GM12878 (cell line): Measurements from ENCODE around the gene PDIK1L. TPM values are rescaled to one million over a fixed set of nuclear protein-coding genes. Genes with fewer than 3 reads are reported as not detected.

ENCODE experiments used
- ATAC-seq: fragments of 200-7000 bp; cut with Tn5 transposase; 3 replicates; pipeline ENCODE4 v1.9.1; 2020; ENCODE audit warnings: mild to moderate bottlenecking, moderate library complexity
- BruUV-seq: library from RNA; stranded (reverse); fragments of 400-500 nt; replicated peaks from 2 replicates; lab custom pipeline; 2021; lab: Mats Ljungman, UMichigan
- CTCF ChIA-PET: fragments of 300-600 bp; sonication (Branson Sonifier 250); formaldehyde crosslinking; extraction: SDS; loops from one replicate; lab custom pipeline; 2021; ENCODE audit warnings: inconsistent platforms; lab: Yijun Ruan, JAX
- POLR2A ChIA-PET: fragments of 350-600 bp; formaldehyde crosslinking; extraction: SDS; loops from one replicate; lab custom pipeline; 2021; ENCODE audit warnings: inconsistent platforms; lab: Charles Lee
- RAD21 ChIA-PET: fragments of 300-600 bp; sonication (Branson Sonifier 250); formaldehyde crosslinking; loops from one replicate; lab custom pipeline; 2023; ENCODE audit warnings: antibody characterized with exemption; ENCODE audit not compliant: unreplicated experiment; lab: Charles Lee
- SMC1A ChIA-PET: fragments of 300-600 bp; sonication (Branson Sonifier 250); formaldehyde crosslinking; loops from one replicate; lab custom pipeline; 2023; ENCODE audit not compliant: unreplicated experiment, uncharacterized antibody; lab: Charles Lee
- DNase-seq: peaks from one replicate; pipeline ENCODE4 v3.0.0-alpha.2; 2011; ENCODE audit warnings: low read depth, low spot score
- FAIRE-seq: peaks from 3 replicates; lab custom pipeline; 2011; peaks lifted over from hg19 to GRCh38; lab: Jason Lieb, UNC
- H2AFZ ChIP-seq: 2 replicates; pipeline ENCODE4 v1.6.0; 2011; ENCODE audit warnings: low read depth, low read length, control low read depth; ENCODE audit not compliant: control insufficient read depth
- H3K27ac ChIP-seq: 2 replicates; pipeline ENCODE4 v1.5.1; 2011; ENCODE audit warnings: control low read depth; ENCODE audit not compliant: control insufficient read depth, insufficient read depth
- H3K27me3 ChIP-seq, 2 experiments: replicated peaks in 1 of 2; 2 replicates each; pipeline versions ENCODE4 v1.6.0 to v1.6.1; 2011; ENCODE audit warnings: low read length in 1 of 2; ENCODE audit not compliant: control insufficient read depth in 2 of 2, insufficient read depth in 2 of 2
- H3K36me3 ChIP-seq, 2 experiments: 2 replicates each; pipeline ENCODE4 v1.5.1; 2011; ENCODE audit warnings: low read length in 1 of 2; ENCODE audit not compliant: control insufficient read depth in 2 of 2, insufficient read depth in 2 of 2
- H3K4me1 ChIP-seq: 2 replicates; pipeline ENCODE4 v1.6.1; 2011; ENCODE audit warnings: mild to moderate bottlenecking, low read length, moderate library complexity, mixed read lengths; ENCODE audit not compliant: control insufficient read depth, insufficient read depth
- H3K4me2 ChIP-seq: 2 replicates; pipeline ENCODE4 v1.6.0; 2011; ENCODE audit warnings: control low read depth; ENCODE audit not compliant: control insufficient read depth, insufficient read depth
- H3K4me3 ChIP-seq: fragments of 200-600 bp; sonication (generic); 2 replicates; pipeline ENCODE4 v1.5.1; 2016
- H3K79me2 ChIP-seq: 2 replicates; pipeline ENCODE4 v1.6.0; 2011; ENCODE audit warnings: low read length; ENCODE audit not compliant: control insufficient read depth, insufficient read depth
- H3K9ac ChIP-seq: 2 replicates; pipeline ENCODE4 v1.8.0; 2011; ENCODE audit warnings: low read length, control low read depth, mixed read lengths; ENCODE audit not compliant: control insufficient read depth, insufficient read depth
- H3K9me3 ChIP-seq: replicated peaks from 3 replicates; pipeline ENCODE4 v1.5.1; 2011; ENCODE audit warnings: mild to moderate bottlenecking, low read length; ENCODE audit not compliant: control insufficient read depth, insufficient read depth
- H4K20me1 ChIP-seq: 2 replicates; pipeline ENCODE4 v1.6.0; 2011; ENCODE audit not compliant: control insufficient read depth, insufficient read depth
- BACH1 ChIP-seq: fragments of 450-650 bp; IDR thresholded peaks from 2 replicates; pipeline ENCODE4 v1.6.1; 2017; ENCODE audit warnings: mild to moderate bottlenecking, borderline replicate concordance
- CTCF ChIP-seq, 3 experiments: IDR thresholded peaks in 2 of 3; conservative IDR thresholded peaks in 1 of 3; 2 replicates each; pipeline ENCODE4 v1.5.1; 2011; ENCODE audit warnings: low read depth in 3 of 3, low read length in 3 of 3, mild to moderate bottlenecking in 3 of 3, control low read depth in 2 of 3, moderate library complexity in 2 of 3, inconsistent platforms in 1 of 3, mixed read lengths in 1 of 3; ENCODE audit not compliant: control insufficient read depth in 2 of 3, insufficient read depth in 1 of 3; ENCODE audit errors: extremely low read depth in 1 of 3
- EGR1 ChIP-seq, 2 experiments: IDR thresholded peaks; 1 replicate in 1 of 2; 2 replicates in 1 of 2; pipeline ENCODE4 v1.6.1; 2011 to 2012; ENCODE audit warnings: low read depth in 2 of 2, low read length in 2 of 2, borderline replicate concordance in 1 of 2, mild to moderate bottlenecking in 1 of 2, moderate library complexity in 1 of 2
- ELK1 ChIP-seq: IDR thresholded peaks from 2 replicates; pipeline ENCODE4 v1.6.1; 2012; ENCODE audit warnings: low read depth, low read length, improper control_type of control experiment
- EZH2 ChIP-seq: IDR thresholded peaks from 2 replicates; pipeline ENCODE4 v1.6.1; 2012; ENCODE audit warnings: low read depth, mild to moderate bottlenecking, control low read depth, inconsistent platforms, low read length, borderline replicate concordance; ENCODE audit not compliant: control insufficient read depth
- FOXK2 ChIP-seq: fragments of 450-650 bp; IDR thresholded peaks from 2 replicates; pipeline ENCODE4 v1.6.1; 2017; ENCODE audit warnings: mild to moderate bottlenecking, moderate library complexity
- GABPA ChIP-seq: IDR thresholded peaks from 2 replicates; pipeline ENCODE4 v1.6.1; 2014; ENCODE audit warnings: antibody characterized with exemption, low read depth, mild to moderate bottlenecking, inconsistent platforms
- HSF1 ChIP-seq: fragments of 150-350 bp; IDR thresholded peaks from 2 replicates; pipeline ENCODE4 v1.6.1; 2014; ENCODE audit warnings: mild to moderate bottlenecking, low read depth, low read length
- IKZF1 ChIP-seq: fragments of 450-650 bp; conservative IDR thresholded peaks from 2 replicates; pipeline ENCODE4 v1.6.1; 2017; ENCODE audit warnings: antibody characterized with exemption, mild to moderate bottlenecking
- KAT2A ChIP-seq: conservative IDR thresholded peaks from 2 replicates; pipeline ENCODE4 v1.6.1; 2011; ENCODE audit warnings: low read depth, low read length; ENCODE audit not compliant: control insufficient read depth
- MEF2A ChIP-seq: IDR thresholded peaks from 2 replicates; pipeline ENCODE4 v1.6.1; 2011; ENCODE audit warnings: low read depth, mild to moderate bottlenecking, low read length, moderate library complexity; ENCODE audit not compliant: insufficient read depth
- MLLT1 ChIP-seq: fragments of 450-650 bp; IDR thresholded peaks from 2 replicates; pipeline ENCODE4 v1.6.1; 2016; ENCODE audit warnings: mild to moderate bottlenecking
- NFXL1 ChIP-seq: fragments of 450-650 bp; IDR thresholded peaks from 2 replicates; pipeline ENCODE4 v1.6.1; 2017; ENCODE audit warnings: antibody characterized with exemption, mild to moderate bottlenecking, borderline replicate concordance
- RUNX3 ChIP-seq: IDR thresholded peaks from 2 replicates; pipeline ENCODE4 v1.6.1; 2012; ENCODE audit warnings: low read length, inconsistent platforms
- SMARCA5 ChIP-seq: fragments of 450-650 bp; IDR thresholded peaks from 2 replicates; pipeline ENCODE4 v1.6.1; 2017; ENCODE audit warnings: mild to moderate bottlenecking
- TCF12 ChIP-seq: IDR thresholded peaks from 2 replicates; pipeline ENCODE4 v1.6.1; 2011; ENCODE audit warnings: low read depth, mild to moderate bottlenecking, low read length
- in situ Hi-C: fragments of 300-500 bp; cut with MboI; formaldehyde crosslinking; loops from 9 replicates; pipeline ENCODE4 v1.14.3; 2018; ENCODE audit warnings: mixed read lengths
- intact Hi-C: fragments of 100-400 bp; cut with micrococcal nuclease; formaldehyde crosslinking; loops from one replicate; pipeline ENCODE4 v1.14.2; 2022; ENCODE audit not compliant: unreplicated experiment
- polyA plus RNA-seq, 11 experiments: library from polyadenylated mRNA; depleted of rRNA in 4 of 11; unstranded in 6 of 11; stranded (reverse) in 5 of 11; fragments of >200 nt; fragmentation: Nextera tagmentation in 4 of 11; fragmentation: Illumina TruSeq in 1 of 11; extraction: Ambion mirVana in 4 of 11; extraction: Trizol in 1 of 11; gene quantifications; 1 replicate in 1 of 11; 2 replicates in 10 of 11; pipeline versions ENCODE4 v1.2.1 to v1.2.3, GENCODE V29; 2011 to 2016; ENCODE audit warnings: inconsistent platforms in 2 of 11, missing spikeins in 2 of 11, low read depth in 1 of 11
- total RNA-seq, 4 experiments: library from RNA; depleted of rRNA in 3 of 4; stranded (reverse); fragments of >200 nt in 3 of 4; fragmentation: Illumina TruSeq in 1 of 4; extraction: Trizol in 1 of 4; gene quantifications; 2 replicates each; pipeline versions ENCODE4 v1.2.1 to v1.2.3, GENCODE V29; 2013 to 2021

PDIK1L gene
- total and polyA plus RNA-seq, 10 of the 15 experiments (the other 5 are each of a cell fraction or from before 2014, with no cell fraction given) = 4.0 to 15.9 (median 10.5) TPM

GRCh38 chr1:26148887-26149286 is 37.3 kb downstream of the PDIK1L start:
- no peak for ATAC-seq
- ChIA-PET POLR2A (no interaction called here), RAD21 (no interaction called here), SMC1A (no interaction called here), CTCF (interaction anchor here (1.5 to 8.7 kb wide), 3 partner anchors 18 to 44 kb away, joined by 4 to 235 read pairs (median 6); partner anchors contain the start of genes C1orf232 and ZNF593)
- no peak for DNase-seq
- Histone ChIP-seq H3K9ac (no peak overlapping the region), H2AFZ (no peak overlapping the region), H3K27me3 (peaks cover 0 to 3% of the 10 kb centered on the region in 2 experiments; a peak in 2 of 4 replicates), H3K27ac (no peak overlapping the region), H3K36me3 (no peaks in the 10 kb centered on the region), H3K4me3 (no peak overlapping the region), H3K4me2 (no peak overlapping the region), H3K9me3 (no peaks in the 10 kb centered on the region), H3K79me2 (no peaks in the 10 kb centered on the region), H3K4me1 (no peaks in the 10 kb centered on the region), H4K20me1 (no peaks in the 10 kb centered on the region)
- intact Hi-C loops (loop anchor here (5.0 kb wide), 1 partner anchor 112 kb away; no protein-coding TSS in a partner anchor), in situ Hi-C loops (loop anchor here (5.0 kb wide), 1 partner anchor 42 kb away; no protein-coding TSS in a partner anchor)
- FAIRE-seq = no peak
- TF ChIP-seq GABPA = no peak
- TF ChIP-seq BACH1 = no peak
- no peak for TF ChIP-seq RUNX3
- TF ChIP-seq EZH2 = no peak
- no peak for TF ChIP-seq MLLT1
- no peak for TF ChIP-seq NFXL1
- no peak for TF ChIP-seq TCF12
- TF ChIP-seq HSF1 = no peak
- no peak for TF ChIP-seq FOXK2
- no peak for TF ChIP-seq EGR1 (IDR thresholded peaks at IDR 0.05; ENCODE audit: borderline replicate concordance in 1 of 2, low read depth in 2 of 2, low read length in 2 of 2)
- TF ChIP-seq KAT2A = no peak
- no peak for TF ChIP-seq CTCF (IDR thresholded peaks at IDR 0.05 in 2 of 3, conservative IDR thresholded peaks at IDR 0.05 in 1 of 3; ENCODE audit: control insufficient read depth in 2 of 3, extremely low read depth in 1 of 3, insufficient read depth in 1 of 3, low read depth in 3 of 3, low read length in 3 of 3)
- no peak for TF ChIP-seq IKZF1
- no peak for TF ChIP-seq MEF2A
- TF ChIP-seq ELK1 = no peak
- no peak for TF ChIP-seq SMARCA5
- no TSS peak for BruUV-seq
